ENCODE measurements around the gene STEAP3. TPM values are rescaled to one million over a fixed set of nuclear protein-coding genes. Genes with fewer than 3 reads are reported as not detected.
A peak's percentile ranks its signal among the peaks of the same experiment; 100 is the strongest.

The STEAP3 gene
- total RNA-seq, 1 experiment from 2014 or later: 15.4 TPM

- no peaks in the 10 kb centered on the region; a peak in 1 of 7 replicates for H3K36me3 Mint-ChIP-seq (ENCODE audit: insufficient read depth in 1 of 3, low read depth in 3 of 3)
Observed at GRCh38 chr2:119197126-119197405, 26.6 kb upstream of the STEAP3 start.

More at GRCh38 chr2:119197126-119197405, 26.6 kb upstream of the STEAP3 start:
- H4K20me1 ChIP-seq (ENCODE audit: control insufficient read depth, insufficient read depth, insufficient read length): no peaks in the 10 kb centered on the region
- Mint-ChIP-seq H3K9me3 (peaks cover 2 to 3% of the 10 kb centered on the region in 2 experiments; a peak in 2 of 5 replicates), H3K4me3 (peak overlapping the region in 1 of 2 experiments; percentile 67; a peak in 3 of 5 replicates), H3K27ac (no peak overlapping the region), H3K27me3 (ENCODE audit: low read depth) (peaks cover 29% of the 10 kb centered on the region), H3K4me1 (peaks cover 43 to 46% of the 10 kb centered on the region in 2 experiments)
- H4K8ac ChIP-seq (replicated peaks; ENCODE audit: insufficient read length, low read depth, low read length): no peak overlapping the region
- H3K27ac ChIP-seq (ENCODE audit: insufficient read length, low read depth, low read length): no peak overlapping the region
- no peak overlapping the region for H3K23ac ChIP-seq (ENCODE audit: insufficient read length, low read depth, low read length)
- H3K27me3 ChIP-seq (ENCODE audit: insufficient read depth, low read length): no peaks in the 10 kb centered on the region
- H3K79me1 ChIP-seq (ENCODE audit: insufficient read depth, low read depth, low read length, poor library complexity, severe bottlenecking): no peaks in the 10 kb centered on the region
- H3K14ac ChIP-seq (ENCODE audit: insufficient read depth, low read length): no peak overlapping the region
- DNase-seq: no peak
- H2BK120ac ChIP-seq (ENCODE audit: low read depth, low read length, poor library complexity, severe bottlenecking): no peak overlapping the region
- peak overlapping the region; percentile 49 for H3K4me2 ChIP-seq (ENCODE audit: insufficient read depth, insufficient read length, low read length)
- peaks cover 6% of the 10 kb centered on the region; the same call in 1 of the 2 replicates for H3K4me1 ChIP-seq (ENCODE audit: insufficient read depth, low read length)
- H3K9ac ChIP-seq (ENCODE audit: extremely low read depth, insufficient read length, low read length): no peak overlapping the region
- H2AFZ ChIP-seq (ENCODE audit: low read length): no peak overlapping the region
- no peak overlapping the region for H2BK12ac ChIP-seq (ENCODE audit: insufficient read length, low read depth, low read length)
- no peak overlapping the region for H4K91ac ChIP-seq (ENCODE audit: insufficient read length, low read depth, low read length)
- H2BK20ac ChIP-seq (ENCODE audit: low read depth, low read length, poor library complexity, severe bottlenecking): no peak overlapping the region
- no peaks in the 10 kb centered on the region for H3K79me2 ChIP-seq (ENCODE audit: insufficient read depth, low read length)
- no peak overlapping the region for H3K56ac ChIP-seq (ENCODE audit: insufficient read length, low read depth, low read length)
- H3K23me2 ChIP-seq (ENCODE audit: insufficient read length, low read depth, low read length, poor library complexity, severe bottlenecking): peaks cover 3% of the 10 kb centered on the region
- H3T11ph ChIP-seq (ENCODE audit: low read length): no peak overlapping the region
- no peak overlapping the region for H3K4ac ChIP-seq (ENCODE audit: low read depth, low read length)
- H3K9me3 ChIP-seq (ENCODE audit: control insufficient read depth, low read depth, low read length): no peaks in the 10 kb centered on the region
- TF ChIP-seq CTCF (conservative IDR thresholded peaks at IDR 0.05): no peak
- no peak overlapping the region for H4K5ac ChIP-seq (ENCODE audit: insufficient read length, low read depth, low read length)
- no peak overlapping the region for H3K18ac ChIP-seq (ENCODE audit: insufficient read length, low read depth, low read length)
- no peak overlapping the region for H2BK5ac ChIP-seq (ENCODE audit: insufficient read length, low read length)
- no peak overlapping the region for H2AK5ac ChIP-seq (ENCODE audit: insufficient read length, low read length)
- H2BK15ac ChIP-seq (ENCODE audit: low read depth, low read length): no peak overlapping the region
